Measurements from ENCODE around the gene GCLM. TPM values are rescaled to one million over a fixed set of nuclear protein-coding genes. Genes with fewer than 3 reads are reported as not detected.
"Not testable (repeated sequence)": the region's sequence is repeated elsewhere in the genome, so short reads cannot be mapped to it uniquely, and the experiment has no call there.

Gene GCLM
- total and polyA plus RNA-seq, 7 donors, result 3.9 to 8.4 (median 6.1) TPM

DNA sequence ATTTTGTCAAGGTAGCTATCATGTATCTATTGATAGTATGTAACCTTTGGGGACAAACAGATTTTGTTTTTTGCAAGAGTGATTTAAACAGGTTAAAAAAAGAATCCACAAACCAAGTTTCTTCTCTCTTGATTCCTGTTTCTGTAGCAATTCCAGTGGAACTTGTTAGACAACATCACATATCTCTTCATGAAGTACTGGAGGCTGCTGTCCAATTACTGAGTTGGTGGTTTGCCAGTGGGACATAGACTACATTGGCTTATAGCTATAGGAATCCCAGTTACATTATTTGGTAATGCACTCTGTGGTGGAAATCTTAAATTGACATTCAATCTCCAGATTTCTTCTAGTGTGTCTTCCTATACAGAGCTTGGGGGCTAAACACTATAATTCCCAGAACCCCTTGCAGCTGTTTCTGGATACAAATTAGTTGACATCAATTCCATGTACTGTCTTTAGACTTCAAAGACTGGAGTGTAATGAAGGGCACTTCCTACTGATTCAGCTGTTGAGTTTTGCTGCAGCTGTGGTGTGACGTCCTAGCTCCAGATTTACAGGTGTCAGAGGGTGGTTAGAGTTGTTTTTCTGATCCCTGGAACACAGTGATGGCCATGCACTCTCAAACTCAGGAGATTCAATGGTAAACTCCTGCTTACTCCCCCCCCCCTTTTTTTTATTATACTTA, 29.4 kb upstream of the GCLM start:
- Histone ChIP-seq H3K9me3 (no peaks in the 10 kb centered on the region), H3K36me3 (no peaks in the 10 kb centered on the region), H3K27ac (no peak overlapping the region), H3K27me3 (no peaks in the 10 kb centered on the region), H3K4me3 (no peak overlapping the region), H3K4me1 (no peaks in the 10 kb centered on the region)
- TF ChIP-seq, protein P1, sequence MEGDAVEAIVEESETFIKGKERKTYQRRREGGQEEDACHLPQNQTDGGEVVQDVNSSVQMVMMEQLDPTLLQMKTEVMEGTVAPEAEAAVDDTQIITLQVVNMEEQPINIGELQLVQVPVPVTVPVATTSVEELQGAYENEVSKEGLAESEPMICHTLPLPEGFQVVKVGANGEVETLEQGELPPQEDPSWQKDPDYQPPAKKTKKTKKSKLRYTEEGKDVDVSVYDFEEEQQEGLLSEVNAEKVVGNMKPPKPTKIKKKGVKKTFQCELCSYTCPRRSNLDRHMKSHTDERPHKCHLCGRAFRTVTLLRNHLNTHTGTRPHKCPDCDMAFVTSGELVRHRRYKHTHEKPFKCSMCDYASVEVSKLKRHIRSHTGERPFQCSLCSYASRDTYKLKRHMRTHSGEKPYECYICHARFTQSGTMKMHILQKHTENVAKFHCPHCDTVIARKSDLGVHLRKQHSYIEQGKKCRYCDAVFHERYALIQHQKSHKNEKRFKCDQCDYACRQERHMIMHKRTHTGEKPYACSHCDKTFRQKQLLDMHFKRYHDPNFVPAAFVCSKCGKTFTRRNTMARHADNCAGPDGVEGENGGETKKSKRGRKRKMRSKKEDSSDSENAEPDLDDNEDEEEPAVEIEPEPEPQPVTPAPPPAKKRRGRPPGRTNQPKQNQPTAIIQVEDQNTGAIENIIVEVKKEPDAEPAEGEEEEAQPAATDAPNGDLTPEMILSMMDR (IDR thresholded peaks at IDR 0.05), result no peak
- TF ChIP-seq EP300 (IDR thresholded peaks at IDR 0.05), result no peak
- TF ChIP-seq POLR2A (IDR thresholded peaks at IDR 0.05), result no peak
- TF ChIP-seq POLR2AphosphoS5 (IDR thresholded peaks at IDR 0.05), result no peak
- intact Hi-C loops (cut with DNase I), result no loop called here
- no peak for DNase-seq
- 51 to 66% methylated on average over 1 of the region's 1 CpG for WGBS, 2 donors

DNA sequence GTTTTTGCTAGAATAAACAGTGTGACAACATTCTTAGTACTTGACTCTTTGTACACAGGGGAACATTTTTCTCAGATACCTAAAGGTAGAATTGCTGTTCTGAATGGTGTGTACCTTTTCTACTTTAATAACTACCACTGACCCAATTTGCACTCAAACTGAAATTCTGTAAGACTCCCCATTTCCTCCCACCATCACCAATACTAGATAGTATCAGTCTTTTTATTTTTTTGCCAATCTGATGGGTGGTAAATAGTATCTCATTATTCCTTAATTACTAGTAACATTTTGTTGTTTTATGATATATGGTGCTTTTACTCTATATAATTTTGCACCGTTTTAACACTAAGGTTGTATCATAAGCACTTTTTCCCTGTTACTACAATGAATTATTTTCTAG, 28.8 kb upstream of the GCLM start:
- Histone ChIP-seq H3K27me3 (no peaks in the 10 kb centered on the region), H3K9me3 (no peaks in the 10 kb centered on the region), H3K4me1 (no peaks in the 10 kb centered on the region), H3K4me3 (no peak overlapping the region), H3K27ac (no peak overlapping the region), H3K36me3 (no peaks in the 10 kb centered on the region)
- intact Hi-C loops (cut with DNase I), result no loop called here
- no peak for TF ChIP-seq POLR2AphosphoS5 (IDR thresholded peaks at IDR 0.05)
- TF ChIP-seq, protein P1 (IDR thresholded peaks at IDR 0.05), result no peak
- no peak for TF ChIP-seq EP300 (IDR thresholded peaks at IDR 0.05)
- no peak for TF ChIP-seq POLR2A (IDR thresholded peaks at IDR 0.05)
- no peak for DNase-seq
- 74 to 87% methylated on average over 1 of the region's 1 CpG for WGBS, 2 donors

DNA sequence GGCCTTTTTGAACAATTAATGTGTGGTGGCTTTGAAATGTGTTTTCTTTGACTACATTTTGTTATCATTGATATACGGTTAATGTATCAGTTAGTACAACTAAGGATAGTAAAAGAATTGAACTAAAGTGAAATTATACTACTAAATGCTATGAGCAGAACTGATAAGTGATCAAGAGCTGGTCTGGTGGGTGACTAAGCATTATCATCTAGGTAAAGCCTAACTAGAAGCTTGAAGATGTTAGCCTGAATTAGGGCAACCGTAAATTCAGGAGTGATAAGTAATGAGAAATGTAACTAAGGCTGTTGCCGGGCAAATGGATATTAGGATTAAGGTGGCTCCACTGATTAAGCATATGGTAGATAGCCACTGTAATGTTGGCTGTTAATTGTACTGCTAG, 16.0 kb upstream of the GCLM start:
- Histone ChIP-seq H3K27me3 (no peaks in the 10 kb centered on the region), H3K4me3 (no peak overlapping the region), H3K36me3 (no peaks in the 10 kb centered on the region), H3K27ac (no peak overlapping the region), H3K9me3 (no peaks in the 10 kb centered on the region), H3K4me1 (no peaks in the 10 kb centered on the region)
- WGBS, 2 donors, result 92 to 95% methylated on average over 3 of the region's 3 CpGs
- no peak for DNase-seq
- TF ChIP-seq POLR2A (IDR thresholded peaks at IDR 0.05) (no peak), POLR2AphosphoS5 (IDR thresholded peaks at IDR 0.05) (no peak), EP300 (IDR thresholded peaks at IDR 0.05) (no peak)
- TF ChIP-seq, protein P1 (IDR thresholded peaks at IDR 0.05), result no peak
- intact Hi-C loops (cut with DNase I), result no loop called here

DNA sequence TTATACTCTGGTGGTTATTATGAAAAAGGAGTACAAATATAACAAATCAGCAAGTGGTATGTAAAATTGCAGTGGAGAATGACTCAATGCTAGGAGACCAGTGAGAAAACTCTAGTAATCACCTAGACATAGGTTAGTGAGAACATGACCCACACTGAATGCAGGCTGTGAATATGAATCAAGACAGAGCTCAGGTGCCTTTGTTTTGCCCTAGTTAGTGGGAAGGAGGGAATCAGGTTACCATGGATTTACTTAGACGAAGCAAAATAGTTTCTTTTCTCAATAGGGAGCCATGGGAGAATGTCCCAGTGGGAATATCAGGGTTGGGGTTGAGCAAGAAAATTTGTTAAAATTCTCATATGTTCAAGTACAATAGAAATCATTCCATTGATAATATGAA, 10.6 kb upstream of the GCLM start:
- no peaks in the 10 kb centered on the region for H3K9me3 ChIP-seq
- WGBS, 2 donors, result 76 to 79% methylated on average over 1 of the region's 1 CpG
- no peak for TF ChIP-seq POLR2A (IDR thresholded peaks at IDR 0.05)
- TF ChIP-seq, protein P1 (IDR thresholded peaks at IDR 0.05), result no peak
- TF ChIP-seq POLR2AphosphoS5 (IDR thresholded peaks at IDR 0.05), result no peak
- no peak for TF ChIP-seq EP300 (IDR thresholded peaks at IDR 0.05)

DNA sequence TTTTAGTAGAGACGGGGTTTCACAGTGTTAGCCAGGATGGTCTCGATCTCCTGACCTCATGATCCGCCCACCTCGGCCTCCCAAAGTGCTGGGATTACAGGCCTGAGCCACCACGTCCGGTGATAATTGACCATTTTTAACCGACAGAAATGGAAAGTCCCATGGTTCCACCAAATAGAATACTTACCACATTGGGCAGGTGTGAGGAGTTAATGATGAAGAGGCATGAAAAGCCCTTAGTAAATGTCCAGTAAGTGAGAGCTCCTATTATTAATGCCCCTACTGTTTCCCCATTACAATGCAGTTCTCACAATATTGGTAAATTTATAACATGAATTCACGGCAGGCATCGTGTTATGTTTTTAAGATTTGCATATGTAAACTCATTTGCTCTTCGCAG, 8.1 kb upstream of the GCLM start:
- Histone ChIP-seq H3K27ac (no peak overlapping the region), H3K4me1 (no peaks in the 10 kb centered on the region), H3K27me3 (no peaks in the 10 kb centered on the region), H3K4me3 (no peak overlapping the region), H3K9me3 (no peaks in the 10 kb centered on the region), H3K36me3 (no peaks in the 10 kb centered on the region)
- intact Hi-C loops (cut with DNase I), result no loop called here
- 93 to 97% methylated on average over 10 of the region's 10 CpGs for WGBS, 2 donors
- no peak for DNase-seq
- TF ChIP-seq EP300 (IDR thresholded peaks at IDR 0.05), result no peak
- TF ChIP-seq POLR2AphosphoS5 (IDR thresholded peaks at IDR 0.05), result no peak
- TF ChIP-seq, protein P1 (IDR thresholded peaks at IDR 0.05), result no peak
- TF ChIP-seq POLR2A (IDR thresholded peaks at IDR 0.05), result no peak

More for the DNA sequence above, 10.6 kb upstream of the GCLM start:
- DNase-seq, result no peak
- Histone ChIP-seq H3K27me3 (no peaks in the 10 kb centered on the region), H3K36me3 (no peaks in the 10 kb centered on the region), H3K27ac (no peak overlapping the region), H3K4me1 (no peaks in the 10 kb centered on the region), H3K4me3 (no peak overlapping the region)
- intact Hi-C loops (cut with DNase I), result no loop called here

DNA sequence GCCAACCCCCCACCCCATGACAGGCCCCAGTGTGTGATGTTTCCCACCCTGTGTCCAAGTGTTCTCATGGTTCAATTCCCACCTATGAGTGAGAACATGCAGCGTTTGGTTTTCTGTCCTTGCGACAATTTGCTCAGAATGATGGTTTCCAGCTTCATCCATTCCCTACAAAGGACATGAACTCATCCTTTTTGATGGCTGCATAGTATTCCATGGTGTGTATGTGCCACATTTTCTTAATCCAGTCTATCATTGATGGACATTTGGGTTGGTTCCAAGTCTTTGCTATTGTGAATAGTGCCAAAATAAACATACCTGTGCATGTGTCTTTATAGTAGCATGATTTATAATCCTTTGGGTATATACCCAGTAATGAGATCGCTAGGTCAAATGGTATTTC, 1.6 kb upstream of the GCLM start:
- DNase-seq; intact Hi-C loops (cut with DNase I); H3K4me3 ChIP-seq; H3K36me3 ChIP-seq; H3K27ac ChIP-seq; H3K9me3 ChIP-seq; H3K27me3 ChIP-seq: not testable (repeated sequence)
- WGBS, 2 donors, result 82 to 91% methylated on average over 3 of the region's 3 CpGs
- peaks cover 0 to 16% (median 16%) of the 10 kb centered on the region in 4 donors for H3K4me1 ChIP-seq

Measured in sigmoid colon (tissue), 7 donors.